HepG2 (cell line): ENCODE data around the gene TRIM59. TPM values are rescaled to one million over a fixed set of nuclear protein-coding genes. Genes with fewer than 3 reads are reported as not detected.
A peak's percentile ranks its signal among the peaks of the same experiment; 100 is the strongest.

Source experiments
- ATAC-seq: fragments of 200-7000 bp; cut with Tn5 transposase; 3 replicates; pipeline ENCODE4 v1.9.1; 2020; ENCODE audit warnings: mild to moderate bottlenecking, moderate library complexity
- BruUV-seq: library from RNA; stranded (reverse); fragments of 400-500 nt; replicated peaks from 2 replicates; lab custom pipeline; 2021; lab: Mats Ljungman, UMichigan
- CTCF ChIA-PET: fragments of 300-600 bp; formaldehyde crosslinking; extraction: SDS; loops from one replicate; lab custom pipeline; 2021; ENCODE audit warnings: low total read pairs, inconsistent platforms, low intra/inter-chr PET ratio; lab: Yijun Ruan, JAX
- POLR2A ChIA-PET: fragments of 350-600 bp; sonication (Branson Sonifier 250); formaldehyde crosslinking; loops from one replicate; lab custom pipeline; 2020; ENCODE audit warnings: antibody characterized with exemption, inconsistent platforms; lab: Yijun Ruan, JAX
- DNase-seq: peaks from one replicate; pipeline ENCODE4 v3.0.0-alpha.2; 2015; ENCODE audit warnings: low spot score
- FAIRE-seq: peaks from 3 replicates; lab custom pipeline; 2011; peaks lifted over from hg19 to GRCh38; lab: Jason Lieb, UNC
- H2AFZ ChIP-seq: one replicate; pipeline ENCODE4 v1.6.1; 2011; ENCODE audit warnings: low read length, inconsistent platforms
- H3K27ac ChIP-seq: fragments of 300-600 bp; 3 replicates; pipeline ENCODE4 v1.8.0; 2011; ENCODE audit warnings: mixed run types, mild to moderate bottlenecking, mixed read lengths, low read length, inconsistent platforms; ENCODE audit not compliant: insufficient read depth; ENCODE audit errors: extremely low read length
- H3K27me3 ChIP-seq, 2 experiments: fragments of 200-600 bp in 1 of 2; 2 replicates in 1 of 2; 3 replicates in 1 of 2; pipeline versions ENCODE4 v1.6.0 to v1.8.0; 2011; ENCODE audit warnings: low read length in 2 of 2, mild to moderate bottlenecking in 2 of 2, moderate library complexity in 2 of 2, inconsistent platforms in 1 of 2; ENCODE audit not compliant: insufficient read depth in 2 of 2, control insufficient read depth in 1 of 2
- H3K36me3 ChIP-seq, 2 experiments: fragments of 200-600 bp in 1 of 2; replicated peaks in 1 of 2; 2 replicates in 1 of 2; 3 replicates in 1 of 2; pipeline versions ENCODE4 v1.5.1 to v1.8.0; 2011; ENCODE audit warnings: low read length in 2 of 2, inconsistent platforms in 1 of 2; ENCODE audit not compliant: insufficient read depth in 2 of 2, control insufficient read depth in 1 of 2
- H3K4me1 ChIP-seq: 2 replicates; pipeline ENCODE4 v1.5.1; 2012; ENCODE audit warnings: low read length, inconsistent platforms; ENCODE audit not compliant: insufficient read depth
- H3K4me2 ChIP-seq: 2 replicates; pipeline ENCODE4 v1.6.0; 2011; ENCODE audit warnings: low read depth, low read length, inconsistent platforms
- H3K4me3 ChIP-seq, 3 experiments: fragments of 200-600 bp in 1 of 3; sonication (generic), shearing (Covaris generic) in 1 of 3; replicated peaks in 1 of 3; 2 replicates each; pipeline ENCODE4 v1.5.1; 2011 to 2016; ENCODE audit warnings: low read length in 3 of 3, inconsistent platforms in 2 of 3, low read depth in 2 of 3, mild to moderate bottlenecking in 2 of 3, control low read depth in 1 of 3, mixed read lengths in 1 of 3; ENCODE audit not compliant: insufficient read depth in 1 of 3
- H3K79me2 ChIP-seq: one replicate; pipeline ENCODE4 v1.6.1; 2011; ENCODE audit warnings: low read length, inconsistent platforms; ENCODE audit not compliant: insufficient read depth
- H3K9ac ChIP-seq: 2 replicates; pipeline ENCODE4 v1.6.0; 2011; ENCODE audit warnings: mild to moderate bottlenecking, low read depth, low read length, inconsistent platforms; ENCODE audit not compliant: insufficient read depth
- H3K9me3 ChIP-seq: 2 replicates; pipeline ENCODE4 v1.5.1; 2012; ENCODE audit warnings: mild to moderate bottlenecking, low read length
- H4K20me1 ChIP-seq: 2 replicates; pipeline ENCODE4 v1.6.0; 2011; ENCODE audit warnings: inconsistent platforms, mild to moderate bottlenecking, low read length, moderate library complexity; ENCODE audit not compliant: insufficient read depth
- AGO2 ChIP-seq: fragments of 200-400 bp; formaldehyde crosslinking; optimal IDR thresholded peaks from 2 replicates; pipeline ENCODE3; 2017; ENCODE audit warnings: mild to moderate bottlenecking, low read depth, low read length, moderate library complexity
- CBFB ChIP-seq: sonication (generic); formaldehyde crosslinking; IDR thresholded peaks from 2 replicates; pipeline ENCODE4 v1.4.0; 2020; ENCODE audit warnings: missing genetic modification reagents
- SMAD3 ChIP-seq: sonication (generic); formaldehyde crosslinking; IDR thresholded peaks from 2 replicates; pipeline ENCODE4 v1.4.0; 2020; ENCODE audit warnings: missing genetic modification reagents
- ZNF124 ChIP-seq: sonication (generic); formaldehyde crosslinking; IDR thresholded peaks from 2 replicates; pipeline ENCODE4 v1.4.0; 2020; ENCODE audit warnings: missing genetic modification reagents
- ZNF329 ChIP-seq: sonication (generic); formaldehyde crosslinking; IDR thresholded peaks from 2 replicates; pipeline ENCODE4 v1.9.0; 2021; ENCODE audit warnings: low read depth, mild to moderate bottlenecking, missing genetic modification reagents
- WGBS: methylation state at CpG from one replicate; pipeline ENCODE4 v1.1.6; 2017; ENCODE audit warnings: low lambda C conversion rate; 5-methylcytosine and 5-hydroxymethylcytosine counted together
- in situ Hi-C: cut with HindIII; loops from 2 replicates; pipeline ENCODE4 v1.10.0; 2017; ENCODE audit warnings: low pct_unique_long_range_greater_than_20kb; ENCODE audit not compliant: extremely low pct_ligation_motif_present
- intact Hi-C: fragments of 100-400 bp; cut with micrococcal nuclease; formaldehyde crosslinking; loops from one replicate; pipeline ENCODE4 v1.10.0; 2022; ENCODE audit not compliant: unreplicated experiment
- polyA plus RNA-seq, 8 experiments: library from polyadenylated mRNA; depleted of rRNA in 3 of 8; stranded (reverse) in 7 of 8; unstranded in 1 of 8; fragments of >200 nt; fragmentation: Illumina TruSeq in 4 of 8; extraction: Trizol in 4 of 8; gene quantifications; 2 replicates each; pipeline versions ENCODE4 v1.2.1 to v1.2.3, GENCODE V29; 2011 to 2016; ENCODE audit warnings: low read depth in 4 of 8, missing spikeins in 1 of 8, mixed read lengths in 1 of 8; ENCODE audit not compliant: insufficient read depth in 1 of 8
- total RNA-seq, 5 experiments: library from RNA; depleted of rRNA; stranded (reverse); fragments of >200 nt; fragmentation: Illumina TruSeq; extraction: Trizol; gene quantifications; 2 replicates each; pipeline ENCODE4 v1.2.3, GENCODE V29; 2016; ENCODE audit warnings: low read depth in 1 of 5
- TF ChIP-seq, protein P1 (sequence below): sonication (generic); formaldehyde crosslinking; IDR thresholded peaks from 2 replicates; pipeline ENCODE4 v1.4.0; 2020; ENCODE audit warnings: mild to moderate bottlenecking, missing genetic modification reagents

The TRIM59 gene
- total and polyA plus RNA-seq, 2 of the 13 experiments (the other 11 are each of a cell fraction or from before 2014, with no cell fraction given), result 1.3 to 3.2 TPM

GRCh38 chr3:160435747-160436146 lies 13.8 kb downstream of the TRIM59 start:
- no TSS peak for BruUV-seq
- TF ChIP-seq SMAD3 (CRISPR knock-in tag) (no peak), ZNF329 (no peak), AGO2 (peak; percentile 37), ZNF124 (CRISPR knock-in tag) (no peak)
- TF ChIP-seq, protein P1, sequence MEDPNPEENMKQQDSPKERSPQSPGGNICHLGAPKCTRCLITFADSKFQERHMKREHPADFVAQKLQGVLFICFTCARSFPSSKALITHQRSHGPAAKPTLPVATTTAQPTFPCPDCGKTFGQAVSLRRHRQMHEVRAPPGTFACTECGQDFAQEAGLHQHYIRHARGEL (CRISPR knock-in tag), result no peak
- TF ChIP-seq, all 625 proteins: peak for 1
- no peaks in the 10 kb centered on the region for H3K27me3 ChIP-seq
- no peak for FAIRE-seq
- in situ Hi-C loops (no loop called here), intact Hi-C loops (no loop called here)
- H3K9ac ChIP-seq, result no peak overlapping the region
- no peaks in the 10 kb centered on the region for H3K79me2 ChIP-seq
- POLR2A ChIA-PET, result interaction anchor here (1.4 kb wide), 1 partner anchor 14 kb away, joined by 6 read pairs; the partner anchor contains the start of gene TRIM59
- WGBS, result 95% methylated on average over 1 of the region's 1 CpG
- no peak overlapping the region for H3K4me2 ChIP-seq
- DNase-seq, result no peak
- no peak overlapping the region for H3K4me3 ChIP-seq
- ATAC-seq, result no peak; the same call in 2 of the 3 replicates
- CTCF ChIA-PET, result no interaction called here
- H3K9me3 ChIP-seq, result no peaks in the 10 kb centered on the region
- H3K4me1 ChIP-seq, result no peaks in the 10 kb centered on the region
- no peak overlapping the region for H2AFZ ChIP-seq
- peaks cover 0 to 22% of the 10 kb centered on the region in 2 experiments; a peak in 4 of 5 replicates for H3K36me3 ChIP-seq
- H4K20me1 ChIP-seq, result no peaks in the 10 kb centered on the region; the same call in 1 of the 2 replicates
- no peak overlapping the region for H3K27ac ChIP-seq

- TF ChIP-seq CBFB (CRISPR knock-in tag) (no peak), AGO2 (peak; percentile 1)
- Histone ChIP-seq H3K4me3 (no peak overlapping the region), H3K4me2 (no peak overlapping the region), H3K36me3 (peaks cover 0 to 26% of the 10 kb centered on the region in 2 experiments; a peak in 4 of 5 replicates), H3K27ac (no peak overlapping the region), H3K79me2 (no peaks in the 10 kb centered on the region), H3K9ac (no peak overlapping the region), H3K4me1 (no peaks in the 10 kb centered on the region), H3K27me3 (no peaks in the 10 kb centered on the region), H2AFZ (no peak overlapping the region), H4K20me1 (no peaks in the 10 kb centered on the region; the same call in 1 of the 2 replicates), H3K9me3 (no peaks in the 10 kb centered on the region)
- BruUV-seq, result no TSS peak
- ATAC-seq (no peak), DNase-seq (no peak), FAIRE-seq (no peak)
- WGBS, result 98% methylated on average over 2 of the region's 2 CpGs
- in situ Hi-C loops (no loop called here), intact Hi-C loops (no loop called here)
- ChIA-PET CTCF (no interaction called here), POLR2A (interaction anchor here (1.4 kb wide), 1 partner anchor 14 kb away, joined by 6 read pairs; the partner anchor contains the start of gene TRIM59)
Measured at GRCh38 chr3:160435095-160435494, 14.5 kb downstream of the TRIM59 start.
